Neutrophil (primary cell): ENCODE data around the gene KRT38.

ENCODE experiments used
- H3K27ac ChIP-seq: fragments of 200-600 bp; sonication (generic); 2 replicates; pipeline ENCODE4 v1.5.1; 2016; ENCODE audit warnings: mild to moderate bottlenecking, moderate library complexity
- H3K27me3 ChIP-seq: fragments of 200-600 bp; sonication (generic); 2 replicates; pipeline ENCODE4 v1.6.0; 2016; ENCODE audit warnings: mild to moderate bottlenecking
- H3K36me3 ChIP-seq: fragments of 200-600 bp; sonication (generic); 2 replicates; pipeline ENCODE4 v1.5.1; 2017
- H3K4me1 ChIP-seq, 2 experiments: fragments of 200-600 bp in 1 of 2; sonication (generic) in 1 of 2; 1 replicate in 1 of 2; 2 replicates in 1 of 2; pipeline versions ENCODE4 v1.5.1 to v1.6.1; 2013 to 2016; ENCODE audit warnings: low read depth in 1 of 2, low read length in 1 of 2, mild to moderate bottlenecking in 1 of 2, moderate library complexity in 1 of 2; ENCODE audit not compliant: control insufficient read depth in 1 of 2, insufficient read depth in 1 of 2
- H3K4me3 ChIP-seq, 2 experiments: fragments of 200-600 bp in 1 of 2; sonication (generic) in 1 of 2; 1 replicate in 1 of 2; 2 replicates in 1 of 2; pipeline ENCODE4 v1.5.1; 2013 to 2016; ENCODE audit warnings: low read depth in 1 of 2, low read length in 1 of 2, mild to moderate bottlenecking in 1 of 2, moderate library complexity in 1 of 2
- H3K9me3 ChIP-seq: fragments of 200-600 bp; sonication (generic); 2 replicates; pipeline ENCODE4 v1.5.1; 2016
- CTCF ChIP-seq: fragments of 200-600 bp; sonication (generic); IDR thresholded peaks from 2 replicates; pipeline ENCODE4 v1.5.1; 2016; ENCODE audit warnings: antibody characterized with exemption

Gene KRT38

DNA sequence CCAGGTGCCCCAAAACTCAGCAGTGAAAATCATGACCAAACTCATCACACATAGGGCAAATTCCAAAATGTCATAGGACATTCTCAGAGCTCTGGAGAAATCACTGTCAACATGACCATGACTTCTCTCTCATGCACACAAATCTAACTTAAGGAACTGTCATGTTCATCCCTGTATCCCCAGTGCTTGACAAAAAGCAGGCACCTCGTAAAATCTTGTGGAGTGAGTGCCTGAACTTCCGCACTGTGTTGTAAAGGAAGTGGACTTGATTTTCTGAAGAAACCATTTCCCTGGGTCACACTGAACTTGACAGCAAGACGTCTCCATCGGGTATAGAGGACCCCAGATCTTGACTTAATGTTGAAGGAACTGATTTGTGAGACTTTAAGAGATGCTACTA, 19.2 kb downstream of the KRT38 start:
- H3K4me1 ChIP-seq, result no peaks in the 10 kb centered on the region
- H3K4me3 ChIP-seq, result no peak overlapping the region
- H3K36me3 ChIP-seq, result no peaks in the 10 kb centered on the region
- TF ChIP-seq CTCF, result no peak
- no peaks in the 10 kb centered on the region for H3K9me3 ChIP-seq
- H3K27ac ChIP-seq, result no peak overlapping the region
- peaks cover 10% of the 10 kb centered on the region for H3K27me3 ChIP-seq

DNA sequence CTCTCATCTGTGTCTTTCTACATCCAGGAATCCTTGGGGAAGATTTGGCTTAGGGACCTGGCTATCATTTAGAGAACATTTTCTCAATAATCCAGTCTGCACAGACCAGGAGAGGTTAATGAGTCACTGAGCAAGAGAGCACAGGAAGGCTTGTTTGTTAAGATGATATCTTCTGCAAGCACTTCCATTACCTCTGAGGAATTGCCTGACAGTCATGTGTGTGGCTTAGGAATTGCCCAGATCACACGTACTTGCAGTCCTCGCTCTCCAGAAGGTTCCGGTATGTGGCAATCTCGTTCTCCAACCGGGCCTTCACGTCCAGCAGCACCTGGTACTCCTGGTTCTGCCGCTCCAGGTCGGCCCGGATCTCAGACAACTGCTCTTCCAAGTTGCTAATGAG, 19.7 kb downstream of the KRT38 start:
- peaks cover 10% of the 10 kb centered on the region for H3K27me3 ChIP-seq
- H3K36me3 ChIP-seq, result no peaks in the 10 kb centered on the region
- no peak overlapping the region for H3K4me3 ChIP-seq
- H3K9me3 ChIP-seq, result no peaks in the 10 kb centered on the region
- no peak overlapping the region for H3K27ac ChIP-seq
- no peak for TF ChIP-seq CTCF
- H3K4me1 ChIP-seq, result no peaks in the 10 kb centered on the region

- Histone ChIP-seq H3K27ac (no peak overlapping the region), H3K4me1 (no peaks in the 10 kb centered on the region), H3K4me3 (no peak overlapping the region), H3K27me3 (peaks cover 10% of the 10 kb centered on the region), H3K36me3 (no peaks in the 10 kb centered on the region), H3K9me3 (no peaks in the 10 kb centered on the region)
- no peak for TF ChIP-seq CTCF
These were observed 20.6 kb downstream of the KRT38 start for GRCh38 chr17:41420134-41420533.

DNA sequence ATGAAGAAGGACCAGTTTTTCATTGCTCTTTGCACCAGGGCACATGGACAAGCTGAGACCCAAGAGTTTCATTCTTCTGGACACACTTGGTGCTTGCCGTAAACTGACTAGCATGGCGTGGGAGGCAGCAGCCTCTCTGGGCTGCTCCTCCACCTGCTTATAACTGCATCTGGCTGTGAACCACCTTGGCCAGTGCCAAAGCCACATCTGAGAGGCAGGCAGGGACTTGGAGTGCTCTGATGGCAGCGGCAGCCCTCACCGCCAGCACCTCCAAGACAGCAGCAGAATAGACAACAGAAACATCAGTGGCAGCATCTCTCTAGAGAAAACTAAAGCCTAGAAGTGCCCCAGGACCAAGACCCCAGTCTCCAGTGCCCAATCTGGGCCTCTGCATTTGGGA, 21.1 kb downstream of the KRT38 start:
- H3K9me3 ChIP-seq, result no peaks in the 10 kb centered on the region
- peaks cover 10% of the 10 kb centered on the region for H3K27me3 ChIP-seq
- H3K4me1 ChIP-seq, result no peaks in the 10 kb centered on the region
- H3K27ac ChIP-seq, result no peak overlapping the region
- H3K36me3 ChIP-seq, result no peaks in the 10 kb centered on the region
- H3K4me3 ChIP-seq, result no peak overlapping the region
- no peak for TF ChIP-seq CTCF

DNA sequence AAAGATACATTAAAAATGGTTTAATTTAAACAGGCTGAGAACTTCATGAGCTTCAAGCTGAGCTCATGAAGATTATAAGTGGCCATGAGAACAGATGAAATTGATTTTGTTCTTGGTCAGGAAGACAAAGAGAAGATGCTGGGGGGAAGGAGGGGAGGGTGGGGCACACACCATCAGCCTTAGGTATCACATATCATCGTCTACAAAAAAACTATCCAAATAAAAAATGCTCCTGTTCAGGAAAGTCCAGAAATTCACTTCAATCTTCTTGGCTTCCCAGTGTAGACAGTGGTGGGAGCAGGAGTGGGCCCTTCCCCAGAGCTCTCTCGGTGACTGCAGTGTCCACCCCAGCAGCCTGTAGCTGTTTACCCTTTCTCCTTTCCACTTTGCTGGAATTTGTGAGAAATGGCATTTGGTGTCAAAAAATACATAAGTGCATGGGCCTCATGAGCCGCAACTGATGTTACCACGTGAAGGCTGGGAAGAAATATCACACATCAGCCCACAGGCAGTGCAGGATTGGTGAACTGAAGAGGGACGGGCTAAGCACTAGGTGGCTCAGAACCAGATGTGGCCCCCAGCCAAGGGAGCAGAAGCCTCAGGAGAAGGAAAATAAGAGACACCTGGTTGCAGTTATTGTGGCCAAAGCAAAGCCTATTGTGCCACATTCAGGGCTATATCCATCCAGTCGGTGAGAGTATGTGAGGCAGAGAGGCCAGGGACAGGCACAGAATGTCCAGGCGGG, 22.5 kb downstream of the KRT38 start:
- no peak overlapping the region for H3K27ac ChIP-seq
- no peaks in the 10 kb centered on the region for H3K36me3 ChIP-seq
- no peak for TF ChIP-seq CTCF
- peaks cover 16% of the 10 kb centered on the region for H3K27me3 ChIP-seq
- H3K4me3 ChIP-seq, result no peak overlapping the region
- H3K4me1 ChIP-seq, result no peaks in the 10 kb centered on the region
- H3K9me3 ChIP-seq, result no peaks in the 10 kb centered on the region
